HG02885 (cell line): Measurements from ENCODE around the gene NFE2L1.
"Not testable (repeated sequence)": the region's sequence is repeated elsewhere in the genome, so short reads cannot be mapped to it uniquely, and the experiment has no call there.

Experiments
- ATAC-seq: cut with Tn5 transposase; IDR thresholded peaks from one replicate; pipeline ENCODE4 v1.9.1; 2021; ENCODE audit warnings: mild to moderate bottlenecking; ENCODE audit not compliant: unreplicated experiment, poor library complexity

Gene NFE2L1

DNA sequence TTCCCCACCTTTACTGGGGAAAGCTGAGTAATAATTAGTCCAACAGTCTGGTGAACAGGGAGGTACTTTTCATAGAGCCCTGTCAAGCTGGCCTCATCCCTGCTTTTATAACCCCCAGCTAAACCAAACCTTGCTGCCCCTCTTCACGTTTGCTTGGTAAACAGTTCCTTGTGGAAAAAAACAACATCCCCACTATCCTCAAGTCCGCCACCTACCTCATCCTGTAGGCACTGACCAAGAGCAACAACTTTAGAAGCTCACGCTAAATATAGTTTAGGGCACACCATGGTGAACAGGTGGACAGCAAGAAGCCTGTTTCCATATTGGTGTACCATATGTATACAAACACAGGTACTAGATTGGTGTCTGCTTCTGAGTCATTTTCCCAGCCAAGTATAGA is 16.5 kb downstream of the NFE2L1 start:
- ATAC-seq: no peak

DNA sequence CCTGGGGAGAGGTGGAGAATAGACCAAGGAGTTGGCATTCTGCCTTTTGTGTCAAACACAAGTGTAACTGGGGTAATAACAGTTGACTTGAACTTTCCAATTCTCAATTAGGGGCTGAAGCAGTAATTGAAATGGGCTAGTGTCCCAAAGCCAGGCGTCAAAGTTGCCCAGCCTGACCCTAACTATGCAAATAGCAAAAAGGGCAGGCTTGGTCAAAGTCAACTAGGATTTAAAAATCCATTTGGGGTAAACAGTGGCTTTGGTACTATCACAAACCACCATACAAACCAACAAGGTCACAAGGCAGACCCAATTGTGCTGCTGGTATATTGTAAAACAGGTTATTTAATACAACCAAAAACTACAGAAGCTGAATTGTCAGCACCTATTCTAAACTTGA is 18.0 kb downstream of the NFE2L1 start:
- no peak for ATAC-seq

DNA sequence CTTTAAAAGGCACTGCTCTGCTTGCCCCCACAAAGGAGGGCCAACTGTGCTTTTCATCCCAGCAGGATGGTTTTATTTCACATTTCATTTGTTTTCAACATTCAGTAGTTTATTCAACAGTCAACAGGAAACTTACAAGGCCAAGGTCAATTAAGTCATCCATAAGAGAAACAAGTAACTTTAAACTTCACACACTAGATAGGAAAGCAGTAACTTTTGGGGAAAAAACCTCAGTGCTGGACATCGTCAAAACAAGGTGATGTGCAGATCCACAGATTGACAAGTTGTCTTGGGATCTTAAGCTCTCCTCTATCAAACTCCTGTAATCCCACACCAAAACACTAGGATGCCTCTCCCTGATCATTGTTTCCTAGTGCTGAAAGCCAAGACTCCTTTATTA is 18.5 kb downstream of the NFE2L1 start:
- ATAC-seq: no peak

DNA sequence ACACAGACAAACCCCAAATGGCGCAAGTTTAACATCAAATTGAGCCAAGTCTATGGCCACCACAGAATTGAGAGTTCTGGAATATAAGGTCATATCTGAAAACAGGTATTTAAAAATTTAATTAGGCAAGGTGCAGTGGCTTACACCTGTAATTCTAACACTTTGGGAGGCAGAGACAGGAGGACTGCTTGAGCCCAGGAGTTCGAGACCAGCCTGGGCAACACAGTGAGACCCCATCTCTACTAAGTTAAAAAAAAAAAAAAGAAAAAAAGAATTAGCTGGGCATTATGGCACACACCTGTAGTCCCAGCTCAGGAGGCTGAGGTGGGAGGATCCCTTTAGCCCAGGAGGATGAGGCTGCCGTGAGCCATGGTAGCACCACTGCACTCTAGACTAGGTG is 19.1 kb downstream of the NFE2L1 start:
- ATAC-seq: no peak

DNA sequence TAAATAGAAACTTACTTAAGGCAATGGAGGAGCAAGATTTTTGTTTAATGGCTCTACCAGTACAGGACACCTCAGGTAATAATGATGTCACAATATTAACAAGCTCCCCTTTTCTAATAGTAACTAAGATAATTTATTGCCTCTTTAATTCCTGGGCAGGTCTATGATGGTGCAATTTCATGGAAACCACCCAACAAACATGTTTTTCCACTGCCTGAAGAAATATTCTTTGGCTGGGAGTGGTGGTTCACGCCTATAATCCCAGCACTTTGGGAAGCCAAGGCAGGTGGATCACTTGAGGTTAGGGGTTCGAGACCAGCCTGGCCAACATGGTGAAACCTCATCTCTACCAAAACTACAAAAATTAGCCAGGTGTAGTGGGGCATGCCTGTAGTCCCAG is 19.6 kb downstream of the NFE2L1 start:
- ATAC-seq: not testable (repeated sequence)

DNA sequence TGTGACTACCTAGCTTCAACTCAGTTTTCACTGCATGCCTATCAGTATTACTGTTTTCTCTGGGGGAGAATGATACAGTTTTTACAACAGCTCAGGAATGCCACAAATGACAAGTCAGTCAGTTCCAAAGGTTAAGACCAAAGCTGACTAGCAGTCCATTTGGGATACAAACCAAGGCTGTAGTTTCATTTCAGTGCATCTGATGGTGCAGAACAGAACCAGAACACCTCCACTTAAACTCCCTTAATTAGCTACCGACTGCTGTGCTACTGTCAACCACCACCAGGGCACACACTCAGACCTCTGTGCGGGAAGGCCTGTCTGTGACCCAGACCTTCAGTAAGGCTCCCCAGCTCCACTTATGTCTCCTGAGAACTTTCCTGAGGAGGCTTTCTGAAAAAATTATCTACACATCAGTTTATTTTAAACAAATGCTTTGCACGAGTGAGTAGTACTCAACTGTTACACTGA is 20.4 kb downstream of the NFE2L1 start:
- no peak for ATAC-seq

DNA sequence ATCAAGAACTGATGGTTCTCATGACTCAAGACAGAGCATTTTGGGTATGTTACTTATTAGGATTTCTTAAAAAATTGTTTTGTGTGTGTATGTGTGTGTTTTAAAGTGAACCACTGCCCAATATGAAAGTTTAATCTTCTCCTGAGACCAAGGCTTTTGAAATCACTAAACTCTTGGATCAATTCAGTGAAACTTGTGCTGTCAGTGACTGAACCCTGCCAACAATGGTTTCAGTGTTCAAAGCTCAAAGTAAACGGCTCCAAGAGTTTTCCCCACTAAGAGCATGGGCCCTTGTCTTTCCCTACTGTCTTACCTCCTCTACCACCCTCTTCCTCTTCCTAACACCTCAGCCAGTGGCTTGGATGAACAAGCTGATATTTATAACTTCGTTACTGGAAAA is 22.0 kb downstream of the NFE2L1 start:
- ATAC-seq: no peak

DNA sequence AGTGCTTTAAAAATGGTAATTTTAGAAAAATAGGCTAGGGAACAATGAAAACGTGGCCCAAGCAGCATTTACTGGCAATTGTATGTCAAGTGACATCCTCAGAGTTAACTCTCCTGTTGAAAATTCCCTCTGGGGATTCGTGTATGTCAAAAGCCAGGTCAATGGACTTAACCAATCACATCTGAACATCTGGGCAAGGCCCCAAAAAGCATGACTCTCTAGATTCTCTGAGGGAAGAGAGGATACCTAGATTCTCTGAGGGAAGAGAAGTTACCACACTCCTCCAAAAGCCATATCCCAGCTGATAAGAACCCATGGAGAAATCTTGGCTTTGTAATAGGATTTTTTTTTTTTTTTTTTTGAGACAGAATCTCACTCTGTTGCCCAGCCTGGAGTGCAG is 23.5 kb downstream of the NFE2L1 start:
- ATAC-seq: no peak

DNA sequence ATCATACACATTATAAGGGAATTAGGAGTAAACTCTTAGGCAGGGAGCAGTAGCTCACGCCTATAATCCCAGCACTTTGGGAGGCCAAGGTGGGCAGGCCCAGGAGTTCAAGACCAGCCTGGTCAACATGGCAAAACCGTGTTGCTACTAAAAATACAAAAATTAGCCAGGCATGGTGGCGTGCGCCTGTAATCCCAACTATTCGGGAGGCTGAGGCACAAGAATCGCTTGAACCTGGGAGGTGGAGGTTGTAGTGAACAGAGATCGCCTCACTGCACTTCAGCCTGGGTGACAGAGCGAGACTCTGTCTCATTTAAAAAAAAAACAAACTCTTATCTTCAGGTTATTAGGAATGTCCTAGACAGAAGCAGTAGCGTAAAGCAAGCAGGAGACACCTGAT is 24.7 kb downstream of the NFE2L1 start:
- ATAC-seq: not testable (repeated sequence)

DNA sequence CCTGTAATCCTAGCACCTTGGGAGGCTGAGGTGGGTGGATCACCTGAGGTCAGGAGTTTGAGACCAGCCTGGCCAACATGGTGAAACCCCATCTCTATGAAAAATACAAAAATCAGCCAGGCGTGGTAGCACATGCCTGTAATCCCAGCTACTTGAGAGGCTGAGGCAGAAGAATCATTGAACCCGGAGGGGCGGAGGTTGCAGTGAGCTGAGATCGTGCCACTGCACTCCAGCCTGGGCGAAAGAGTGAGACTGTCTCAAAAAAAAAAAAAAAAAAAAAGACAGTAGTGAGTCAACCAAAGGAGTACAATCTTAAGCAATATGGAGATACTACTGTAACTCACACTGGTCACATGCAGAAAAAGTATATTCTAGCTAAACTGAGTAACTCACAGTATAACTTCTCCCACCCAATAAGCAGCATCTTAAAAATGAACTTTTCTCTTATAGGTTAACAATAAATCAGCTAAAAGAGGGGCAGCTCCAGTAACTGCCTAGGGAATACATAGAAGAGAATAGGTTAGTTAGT is 25.5 kb downstream of the NFE2L1 start:
- ATAC-seq: not testable (repeated sequence)

DNA sequence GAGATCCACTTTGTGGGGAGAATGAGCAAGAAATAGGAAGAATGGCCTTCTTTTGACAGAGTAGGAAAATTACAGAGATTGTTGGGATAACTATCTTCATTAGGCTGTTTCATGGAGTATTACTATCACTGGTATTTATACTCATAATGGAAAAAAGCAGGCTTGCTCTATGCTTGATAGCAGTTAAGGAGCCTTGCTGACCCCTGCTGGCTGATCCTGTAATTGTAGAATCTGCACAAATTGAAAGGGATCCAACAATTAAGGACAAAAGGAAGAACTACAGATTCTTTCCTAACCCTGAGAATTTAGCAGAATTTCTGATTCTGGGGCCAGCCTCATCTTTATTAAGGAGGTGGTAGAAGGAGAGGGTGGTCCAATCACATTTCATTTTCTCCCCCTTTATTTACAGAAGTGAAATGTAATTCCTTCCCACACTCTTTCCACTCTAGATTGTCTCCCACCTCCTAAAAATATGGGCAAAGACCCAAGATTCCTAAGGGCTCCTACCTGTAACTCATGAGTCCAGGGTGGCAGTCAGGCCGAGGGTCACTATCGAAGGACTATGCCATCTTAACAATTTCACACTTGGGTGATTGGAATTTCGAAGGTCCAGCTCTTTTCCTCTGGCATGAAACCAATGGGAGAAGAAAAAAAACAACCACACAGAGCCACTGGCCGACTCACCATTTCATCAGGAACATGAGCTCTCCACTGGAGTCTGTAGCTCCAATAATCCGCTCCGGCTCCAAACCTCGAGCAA is 26.3 kb downstream of the NFE2L1 start:
- ATAC-seq: no peak

DNA sequence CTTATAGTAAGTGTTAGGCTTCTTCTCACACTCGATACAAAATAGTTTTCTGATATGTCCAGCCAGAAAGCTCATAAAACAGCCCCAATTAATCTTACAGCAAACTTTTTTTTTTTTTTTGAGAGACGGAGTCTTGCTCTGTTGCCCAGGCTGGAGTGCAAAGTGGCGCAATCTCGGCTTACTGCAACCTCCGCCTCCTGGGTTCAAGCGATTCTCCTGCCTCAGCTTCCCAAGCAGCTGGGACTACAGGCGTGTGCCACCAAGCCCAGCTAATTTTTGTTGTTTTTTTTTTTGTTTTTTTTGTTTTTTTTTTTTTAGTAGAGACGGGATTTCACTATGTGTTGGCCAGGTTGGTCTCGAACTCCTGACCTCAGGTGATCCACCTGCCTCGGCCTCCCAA is 29.0 kb downstream of the NFE2L1 start:
- not testable (repeated sequence) for ATAC-seq

DNA sequence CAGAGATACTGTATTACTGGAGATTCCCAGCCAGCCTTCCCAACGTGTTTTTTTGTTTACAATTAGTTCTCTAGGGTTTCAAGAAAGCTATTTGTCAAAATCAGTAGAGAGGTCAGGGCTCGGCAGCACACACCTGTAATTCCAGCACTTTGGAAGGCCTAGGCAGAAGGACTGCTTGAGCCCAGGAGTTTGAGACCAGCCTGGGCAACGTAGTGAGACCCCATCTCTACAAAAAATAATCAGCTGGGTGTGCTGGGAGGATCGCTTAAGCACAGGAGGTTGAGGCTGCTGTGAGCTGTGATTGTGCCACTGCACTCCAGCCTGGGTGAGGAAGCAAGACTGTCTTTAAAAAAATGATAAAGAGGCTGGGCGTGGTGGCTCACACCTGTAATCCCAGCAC is 33.7 kb downstream of the NFE2L1 start:
- no peak for ATAC-seq

DNA sequence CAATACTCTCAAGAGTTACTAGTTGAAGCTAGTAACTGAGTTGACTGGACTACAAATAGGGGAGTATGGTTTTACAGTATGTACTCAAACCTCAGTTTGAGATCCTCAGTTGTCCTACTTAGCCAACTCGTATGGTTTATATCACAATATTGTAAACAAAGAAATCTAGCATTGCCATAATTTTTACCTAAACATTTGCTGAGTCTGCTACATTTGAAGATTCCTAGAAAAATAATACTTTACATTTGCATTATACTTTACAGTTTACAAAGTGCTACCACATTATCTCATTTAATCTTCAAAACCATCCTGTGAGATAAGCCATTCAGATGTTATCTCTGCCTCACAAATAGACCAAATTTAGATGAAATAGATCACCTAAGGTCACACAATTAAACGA is 36.8 kb downstream of the NFE2L1 start:
- no peak for ATAC-seq

DNA sequence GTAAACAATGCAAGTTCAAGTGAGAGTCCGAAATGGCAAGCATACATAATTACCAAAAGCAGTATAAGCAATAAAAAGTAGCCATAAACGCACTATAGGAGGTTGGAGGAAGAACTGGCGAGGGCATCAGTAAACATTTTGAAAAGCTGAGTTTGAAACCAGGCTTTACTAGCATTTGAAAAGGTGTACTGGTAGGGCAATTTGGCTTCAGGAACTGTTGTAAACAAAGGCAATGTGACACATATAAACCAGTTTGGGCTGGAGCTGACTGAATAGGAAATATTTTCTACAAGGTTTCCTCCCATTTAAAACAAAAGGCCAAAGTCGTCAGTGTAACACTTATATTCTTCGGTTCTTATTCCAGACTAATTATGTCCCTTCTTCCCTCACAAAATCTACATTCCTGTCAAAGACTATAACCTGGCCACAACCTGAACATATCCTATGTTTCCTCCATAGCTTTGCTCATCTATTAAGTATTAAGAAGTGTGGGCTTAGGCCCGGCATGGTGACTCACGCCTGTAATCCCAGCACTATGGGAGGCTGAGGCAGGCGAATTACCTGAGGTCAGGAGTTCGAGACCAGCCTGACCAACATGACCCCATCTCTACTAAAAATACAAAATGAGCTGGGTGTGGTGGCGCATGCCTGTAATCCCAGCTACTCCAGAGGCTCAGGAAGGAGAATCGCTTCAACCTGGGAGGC is 45.3 kb downstream of the NFE2L1 start:
- no peak for ATAC-seq

DNA sequence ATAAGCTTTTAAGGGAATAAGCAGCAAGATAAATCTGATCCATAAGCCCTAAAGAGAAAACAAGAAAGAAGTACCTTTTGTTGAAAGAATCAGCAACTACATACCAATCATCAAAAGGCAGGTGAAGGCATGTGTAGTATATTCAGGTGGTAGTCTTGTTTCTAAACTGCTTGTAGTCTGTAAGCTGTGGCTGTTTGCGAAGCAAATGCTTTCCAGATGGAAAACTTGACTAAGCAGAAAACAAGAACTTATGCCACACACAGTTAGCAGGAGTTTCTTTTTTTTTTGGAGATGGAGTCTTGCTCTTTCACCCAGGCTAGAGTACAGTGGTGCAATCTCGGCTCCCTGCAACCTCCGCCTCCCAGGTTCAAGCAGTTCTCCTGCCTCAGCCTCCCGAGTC is 47.5 kb downstream of the NFE2L1 start:
- no peak for ATAC-seq

DNA sequence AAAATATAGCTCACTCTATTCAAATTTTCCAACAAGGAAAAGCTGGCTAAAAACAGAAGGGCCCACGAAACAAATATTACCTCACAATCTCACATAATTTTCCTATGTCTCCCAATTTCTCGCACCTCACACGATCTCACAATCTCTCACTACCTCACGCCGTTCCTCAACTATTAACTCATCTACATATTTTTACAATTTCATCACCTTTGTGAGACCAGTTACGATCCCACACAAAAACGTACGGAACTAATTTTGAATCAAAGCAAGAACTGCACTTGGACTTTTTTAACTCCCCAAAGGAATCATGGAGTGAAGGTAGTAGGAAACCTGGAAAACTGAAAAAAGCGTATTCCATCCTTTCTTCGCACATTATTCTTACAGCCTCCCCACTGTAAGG is 52.0 kb downstream of the NFE2L1 start:
- no peak for ATAC-seq

DNA sequence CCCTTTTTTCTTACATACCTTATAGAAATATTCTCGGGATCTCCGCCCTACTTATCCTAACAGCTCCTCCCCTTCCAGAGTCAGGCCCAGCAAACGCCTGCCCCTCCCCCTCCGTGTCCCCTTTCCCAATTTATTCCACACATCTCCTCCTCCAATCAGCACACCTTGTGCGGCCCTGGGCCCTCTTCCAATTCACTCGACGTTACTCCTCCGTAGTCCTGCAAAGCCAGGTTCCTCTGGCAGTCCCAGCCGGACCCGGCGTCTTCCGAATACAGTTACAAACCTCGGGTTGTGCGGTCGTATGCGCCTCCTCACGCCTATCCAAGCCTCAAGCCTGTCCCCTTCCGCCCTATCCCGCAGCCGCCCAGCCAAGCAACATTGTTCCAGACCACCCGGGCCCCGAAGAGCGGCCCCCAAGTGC is 52.4 kb downstream of the NFE2L1 start:
- ATAC-seq: no peak

DNA sequence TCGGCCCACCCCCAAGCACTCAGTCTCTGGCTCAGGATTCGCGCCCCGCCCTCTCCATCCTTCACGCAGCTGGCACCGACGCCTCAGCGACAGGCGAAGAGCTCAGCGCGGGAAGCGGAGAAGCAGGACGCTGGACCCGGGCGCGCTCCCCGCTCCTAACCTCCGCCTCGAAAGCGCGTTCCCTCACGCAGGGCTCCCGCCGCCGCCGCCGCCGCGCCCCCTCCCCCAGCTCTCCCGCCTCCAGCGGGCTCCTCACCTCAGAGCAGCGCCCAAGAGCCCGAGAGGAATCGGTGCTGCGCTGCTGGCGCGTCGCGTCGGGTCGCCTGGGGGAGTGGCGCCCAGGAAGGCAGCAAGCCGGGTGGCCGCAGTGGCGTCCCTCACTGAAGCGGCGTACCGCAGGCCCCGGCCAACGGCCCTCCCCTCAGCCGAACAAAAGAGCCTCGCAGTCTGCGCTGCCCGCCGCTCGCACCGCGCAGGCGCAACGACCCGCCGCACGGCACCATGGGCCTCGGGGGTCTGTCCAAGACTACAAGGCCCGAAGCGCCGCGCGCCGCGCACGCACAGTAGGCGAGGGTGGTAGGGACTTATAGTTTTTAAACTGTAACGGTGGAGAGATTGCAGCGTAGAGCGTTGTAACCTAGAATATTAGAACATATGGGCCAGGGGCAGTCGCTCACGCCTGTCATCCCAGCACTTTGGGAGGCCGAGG is 53.0 kb downstream of the NFE2L1 start, which contains the start of gene CBX1:
Gene CBX1, minus strand, starts transcription at position 467 of the 709 bp plus-strand sequence. CDS start 24,474 bp downstream, outside the sequence.
- ATAC-seq: peak; percentile 90

DNA sequence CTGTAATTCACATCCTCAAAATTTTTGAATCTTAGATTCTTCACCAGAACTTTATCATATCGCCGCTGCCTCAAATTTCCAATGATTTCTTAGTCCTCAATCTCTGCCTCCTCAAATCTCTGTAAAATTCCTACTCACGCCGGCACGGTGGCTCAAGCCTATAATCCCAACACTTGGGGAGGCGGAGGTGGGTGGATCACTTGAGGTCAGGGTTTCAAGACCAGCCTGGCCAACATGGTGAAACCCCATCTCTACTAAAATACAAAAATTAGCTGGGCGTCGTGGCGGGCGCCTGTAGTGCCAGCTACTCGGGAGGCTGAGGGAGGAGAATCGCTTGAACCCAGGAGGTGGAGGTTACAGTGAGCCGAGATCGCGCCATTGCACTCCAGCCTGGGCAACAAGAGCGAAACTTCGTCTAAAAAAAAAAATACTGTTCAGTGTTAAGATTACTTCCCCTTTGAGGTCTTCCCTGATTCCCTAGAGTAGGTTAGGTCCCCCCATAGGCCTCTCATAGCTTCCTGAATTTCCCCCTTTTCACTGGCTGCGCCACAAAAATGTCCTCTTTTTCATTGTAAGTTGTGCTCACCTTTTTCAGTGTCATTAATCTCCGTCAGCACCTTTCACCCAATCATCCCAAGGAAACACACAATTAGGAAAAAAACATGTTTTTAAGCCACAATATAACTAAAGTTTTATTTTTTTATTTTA is 54.0 kb downstream of the NFE2L1 start:
- ATAC-seq: no peak
